GM04503 (cell line): Measurements from ENCODE around the gene TMC8.
"Not testable (repeated sequence)": the region's sequence is repeated elsewhere in the genome, so short reads cannot be mapped to it uniquely, and the experiment has no call there.

Source experiments
- DNase-seq: peaks from one replicate; pipeline ENCODE4 v3.0.0-alpha.2; 2012; ENCODE audit warnings: low read depth

The TMC8 gene

DNA sequence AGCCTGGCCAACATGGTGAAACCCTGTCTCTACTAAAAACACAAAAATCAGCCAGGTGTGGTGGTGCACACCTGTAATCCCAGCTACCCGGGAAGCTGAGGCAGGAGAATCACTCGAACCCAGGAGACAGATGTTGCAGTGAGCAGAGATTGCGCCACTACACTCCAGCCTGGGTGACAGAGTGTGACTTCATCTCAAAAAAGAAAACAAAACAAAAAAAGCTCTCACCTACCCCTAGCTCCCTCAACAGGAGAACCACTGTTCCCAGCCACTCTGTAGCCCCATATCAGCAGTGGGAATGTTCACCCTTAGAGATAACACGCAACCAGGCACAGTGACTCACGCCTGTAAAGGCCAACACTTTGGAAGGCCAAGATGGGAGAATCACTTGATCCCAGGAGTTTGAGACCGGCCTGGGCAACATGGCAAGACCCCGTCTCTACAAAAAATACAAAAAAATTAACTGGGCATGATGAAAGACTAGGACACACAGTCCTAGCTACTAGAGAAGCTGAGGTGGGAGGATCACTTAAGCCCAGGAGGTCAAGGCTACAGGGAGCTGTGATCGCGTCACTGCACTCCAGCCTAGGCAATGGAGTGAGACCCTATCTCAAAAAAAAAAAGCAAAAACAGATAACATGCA lies 5.4 kb downstream of the TMC8 start:
- no peak for DNase-seq

DNA sequence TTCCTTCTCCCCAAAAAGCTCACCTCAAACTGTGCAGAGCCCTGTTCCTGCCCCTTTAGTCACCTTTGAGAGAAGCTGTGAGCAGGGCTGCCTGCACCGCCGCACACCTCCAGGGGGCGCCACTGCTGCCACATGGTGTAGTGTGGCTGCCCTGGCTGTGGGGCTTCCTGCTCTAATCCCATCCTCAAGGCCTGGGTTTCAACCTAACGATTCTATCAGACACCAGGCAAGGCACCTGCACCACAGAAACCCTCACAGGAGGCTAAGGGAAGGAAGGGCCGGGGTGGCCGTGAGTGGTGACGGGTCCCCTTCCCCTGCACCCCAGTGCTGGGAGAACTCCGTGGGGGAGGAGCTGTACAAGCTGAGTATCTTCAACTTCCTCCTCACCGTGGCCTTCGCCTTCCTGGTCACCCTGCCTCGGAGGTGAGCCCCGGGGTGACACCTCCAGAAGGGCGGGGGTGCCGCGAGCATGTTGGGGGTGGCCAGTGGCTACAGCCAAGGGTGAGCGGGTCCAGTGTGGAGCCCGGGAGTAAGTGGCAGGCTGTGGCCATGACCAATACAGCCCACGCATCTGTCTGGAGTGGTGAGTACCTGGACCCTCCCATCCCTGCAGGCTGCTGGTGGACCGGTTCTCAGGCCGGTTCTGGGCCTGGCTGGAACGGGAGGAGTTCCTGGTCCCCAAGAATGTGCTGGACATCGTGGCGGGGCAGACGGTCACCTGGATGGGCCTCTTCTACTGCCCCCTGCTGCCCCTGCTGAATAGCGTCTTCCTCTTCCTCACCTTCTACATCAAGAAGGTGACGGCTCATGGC lies 7.0 kb downstream of the TMC8 start:
- no peak for DNase-seq

DNA sequence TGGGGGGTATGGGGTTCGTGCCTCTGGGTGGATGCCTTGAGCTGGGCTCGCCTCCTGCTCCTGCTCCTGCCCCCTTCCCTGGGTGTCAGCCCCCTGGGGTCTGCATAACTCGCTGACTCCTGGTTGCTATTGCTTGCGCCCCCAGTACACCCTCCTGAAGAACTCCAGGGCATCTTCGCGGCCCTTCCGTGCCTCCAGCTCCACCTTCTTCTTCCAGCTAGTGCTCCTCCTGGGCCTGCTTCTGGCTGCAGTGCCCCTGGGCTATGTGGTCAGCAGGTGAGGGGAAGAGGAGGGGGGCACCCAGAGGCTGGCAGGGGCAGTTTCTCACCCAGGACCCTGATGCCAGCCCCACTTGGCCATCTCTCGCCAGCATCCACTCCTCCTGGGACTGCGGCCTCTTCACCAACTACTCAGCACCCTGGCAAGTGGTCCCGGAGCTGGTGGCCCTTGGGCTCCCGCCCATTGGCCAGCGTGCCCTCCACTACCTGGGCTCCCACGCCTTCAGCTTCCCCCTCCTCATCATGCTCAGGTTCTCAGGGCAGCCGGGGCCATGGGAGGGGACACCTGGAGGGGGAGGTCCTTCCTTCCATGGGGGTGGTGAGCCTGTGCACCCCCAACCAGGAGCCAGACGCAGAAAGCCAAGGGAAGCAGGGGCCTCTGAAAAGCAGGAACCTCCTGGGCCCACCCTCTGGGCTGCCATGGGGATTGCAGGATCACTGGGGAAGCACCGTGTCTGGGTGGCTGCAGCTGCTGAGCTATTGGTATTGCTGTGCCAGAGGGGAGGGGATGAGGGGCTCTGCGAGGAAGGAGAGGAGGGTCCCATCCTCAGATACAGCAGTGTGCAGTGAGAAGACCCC lies 7.9 kb downstream of the TMC8 start:
- DNase-seq = no peak

DNA sequence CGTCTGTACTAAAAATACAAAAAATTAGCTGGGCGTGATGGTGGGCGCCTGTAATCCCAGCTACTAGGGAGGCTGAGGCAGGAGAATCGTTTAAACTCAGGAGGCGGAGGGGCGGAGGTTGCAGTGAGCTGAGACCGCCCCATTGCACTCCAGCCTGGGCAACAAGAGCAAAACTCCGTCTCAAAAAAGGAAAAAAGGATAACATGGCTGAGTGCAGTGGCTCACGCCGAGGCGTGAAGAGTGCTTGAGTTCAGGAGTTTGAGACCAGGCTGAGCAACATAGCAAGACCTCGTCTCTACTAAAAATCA lies 9.2 kb downstream of the TMC8 start:
- DNase-seq = not testable (repeated sequence)

DNA sequence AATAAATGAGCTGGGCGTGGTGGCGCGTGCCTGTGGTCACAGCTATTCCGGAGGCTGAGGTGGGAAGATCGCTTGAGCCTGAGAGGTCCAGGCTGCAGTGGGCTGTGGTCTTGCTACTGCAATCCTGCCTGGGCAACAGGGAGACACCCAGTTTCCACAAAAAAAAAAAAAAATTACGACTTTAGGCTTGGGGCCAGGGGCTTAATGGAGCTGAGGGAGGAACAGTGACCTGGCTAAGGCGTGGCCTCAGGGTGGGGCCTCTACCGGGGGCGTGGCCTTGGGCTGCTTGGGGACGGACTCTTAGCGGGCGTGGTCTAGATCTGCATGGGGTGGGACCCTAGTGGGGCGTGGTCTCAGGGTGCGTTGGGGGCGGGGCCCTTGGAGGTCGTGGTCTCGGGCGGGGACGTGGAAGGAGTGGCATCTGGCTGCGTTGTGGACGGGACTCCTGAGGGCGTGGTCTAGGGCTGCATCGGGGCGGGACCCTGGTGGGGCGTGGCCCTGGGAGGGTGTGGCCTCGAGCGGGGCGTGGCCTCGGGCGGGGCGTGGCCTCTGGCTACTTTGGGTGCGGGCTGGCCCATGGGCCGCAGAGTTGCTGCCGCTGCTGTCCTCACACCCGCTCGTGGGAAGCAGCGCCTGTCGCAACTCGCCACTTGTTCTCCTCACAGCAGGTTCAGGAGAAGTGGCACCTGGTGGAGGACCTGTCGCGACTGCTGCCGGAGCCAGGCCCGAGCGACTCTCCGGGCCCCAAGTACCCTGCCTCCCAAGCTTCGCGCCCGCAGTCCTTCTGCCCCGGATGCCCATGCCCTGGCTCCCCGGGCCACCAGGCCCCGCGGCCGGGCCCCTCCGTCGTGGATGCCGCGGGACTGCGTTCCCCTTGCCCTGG lies 9.8 kb downstream of the TMC8 start:
- DNase-seq = peak; percentile 6

DNA sequence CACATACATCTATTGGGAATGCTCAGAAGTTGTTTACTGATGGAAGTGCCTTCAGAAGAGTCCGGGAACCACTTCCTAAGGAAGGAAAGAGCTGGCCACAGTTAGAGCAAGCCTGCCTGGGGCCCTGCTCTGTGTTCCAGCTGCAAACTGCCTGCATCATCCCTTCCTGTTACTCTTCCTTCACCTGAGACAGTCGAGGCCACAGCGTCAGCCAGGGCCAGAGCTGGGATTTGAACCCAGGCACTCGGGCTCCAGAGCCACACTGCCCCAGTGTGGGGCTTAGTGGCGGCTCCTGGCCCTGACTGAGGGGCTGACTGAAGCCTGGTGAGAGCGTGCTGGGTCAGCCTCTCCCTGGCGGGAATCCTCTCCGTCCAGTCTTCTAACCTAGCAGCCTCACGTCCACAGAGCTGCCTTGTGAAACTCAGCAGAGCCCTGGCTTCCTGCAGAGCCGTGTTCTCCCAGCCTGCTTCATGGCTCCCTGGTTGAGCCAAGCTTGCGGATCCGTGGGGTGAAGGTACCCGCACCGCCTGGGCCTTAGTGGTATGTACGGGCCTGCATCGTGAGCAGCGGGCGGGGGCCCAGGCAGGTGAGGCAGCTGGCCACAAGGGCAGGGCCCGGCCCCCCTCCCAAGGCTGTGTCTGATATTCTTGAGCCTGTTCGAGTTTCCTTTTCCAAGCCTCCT lies 11.0 kb downstream of the TMC8 start:
- DNase-seq = no peak

DNA sequence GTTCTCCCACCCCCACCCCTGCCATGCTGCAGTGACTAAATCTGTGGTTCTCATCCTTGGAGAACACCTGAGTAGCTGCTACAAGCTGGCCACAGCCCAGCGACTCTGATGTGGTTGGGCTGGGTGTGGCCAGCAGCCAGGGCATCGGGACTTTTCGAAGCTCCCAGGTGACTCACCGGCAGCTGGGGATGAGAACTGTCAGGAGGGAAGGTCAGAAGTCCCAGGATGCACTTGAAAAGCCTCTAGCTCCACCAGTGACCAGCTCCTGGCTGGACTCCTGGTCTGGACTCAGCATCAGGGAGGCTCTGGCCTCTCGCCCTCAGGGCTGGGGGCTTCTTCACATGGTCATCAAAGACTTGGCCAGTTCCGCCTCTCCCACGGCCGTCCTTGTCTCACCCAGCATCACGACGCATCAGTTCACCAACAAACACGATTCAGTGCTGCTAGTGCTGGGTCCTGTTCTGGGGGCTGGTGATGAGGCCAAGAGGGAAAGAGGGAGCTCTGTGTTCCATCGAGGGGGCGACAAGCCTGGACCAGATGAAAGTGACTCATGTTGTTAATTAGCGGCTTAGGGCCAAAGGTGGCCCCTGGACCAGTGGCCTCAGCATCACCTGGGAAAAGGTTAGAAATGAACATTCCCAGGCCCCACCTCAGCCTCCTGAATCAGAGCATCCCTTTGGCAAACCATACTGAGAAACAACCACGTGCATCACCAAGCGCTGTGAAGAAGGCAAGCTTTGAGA lies 11.7 kb downstream of the TMC8 start:
- DNase-seq = no peak

DNA sequence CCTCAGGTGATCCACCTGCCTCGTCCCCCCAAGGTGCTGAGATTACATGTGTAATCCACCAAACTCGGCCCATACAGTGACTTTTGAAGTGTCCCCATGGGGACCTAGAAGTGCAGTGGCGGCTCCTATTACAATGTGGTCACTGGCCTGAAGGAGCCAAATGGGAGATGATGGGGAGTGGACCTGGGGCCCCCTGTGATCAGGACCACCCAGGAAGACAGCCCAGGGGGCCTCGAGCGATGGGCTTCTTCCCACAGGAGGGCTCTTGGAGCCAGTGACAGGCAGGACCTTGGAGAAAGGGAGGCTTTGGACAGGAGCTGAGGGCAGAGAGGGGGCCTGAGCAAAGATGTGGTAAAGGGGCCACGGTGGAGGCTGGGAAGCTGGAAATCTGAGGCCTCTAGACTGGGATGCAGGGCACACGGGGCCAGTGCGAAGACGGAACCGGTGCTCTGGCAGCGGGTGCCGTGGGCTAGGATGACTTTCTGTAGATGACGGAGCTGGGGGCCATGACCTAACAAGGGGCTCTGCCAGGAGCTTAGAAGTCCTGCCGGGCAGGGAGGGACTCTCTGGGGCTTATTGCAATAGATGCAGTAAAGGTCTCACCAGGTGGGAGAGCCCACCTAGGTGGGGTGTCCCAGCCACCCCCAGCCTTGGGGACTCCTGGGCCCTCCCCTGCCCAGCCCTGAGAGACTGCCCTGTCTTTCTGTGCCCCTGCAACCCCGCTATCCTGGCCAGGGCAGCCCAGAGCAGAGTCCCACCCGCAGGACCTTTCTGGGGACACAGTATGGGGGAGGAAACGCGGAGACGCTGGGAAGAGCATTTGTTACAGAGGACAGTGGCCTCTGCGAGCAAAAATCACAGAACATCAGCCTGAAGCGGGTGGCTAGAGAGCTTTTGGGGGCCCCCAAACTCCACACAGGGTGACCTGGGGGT lies 12.9 kb downstream of the TMC8 start:
- no peak for DNase-seq

DNA sequence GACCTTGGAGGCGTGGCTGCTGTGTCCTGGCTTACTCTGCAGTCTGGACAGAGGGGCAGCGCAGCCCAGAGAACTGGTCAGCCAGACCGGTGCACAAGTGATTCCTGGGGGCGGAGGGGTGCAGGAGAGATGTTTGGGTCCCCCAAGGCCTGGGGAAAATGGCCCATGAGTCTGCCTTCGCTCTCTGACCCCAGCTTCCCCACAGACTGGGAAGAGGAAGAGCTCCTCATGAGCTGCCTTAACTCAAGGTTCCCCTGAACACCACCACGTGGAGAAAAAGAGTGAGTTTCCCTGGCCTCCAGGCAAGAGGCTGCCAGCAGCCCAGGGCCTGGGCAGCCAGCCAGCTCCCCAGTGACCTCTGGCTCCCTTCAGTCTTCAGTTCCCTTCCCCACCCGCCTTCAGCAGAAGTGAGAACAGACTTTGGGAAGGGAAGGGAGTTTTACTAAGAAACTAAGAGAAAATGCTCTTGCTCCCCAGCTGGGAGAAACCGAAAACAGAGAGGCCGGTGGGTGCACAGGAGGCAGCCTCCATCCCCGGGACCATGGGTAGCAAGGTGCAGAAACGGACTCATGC lies 13.7 kb downstream of the TMC8 start:
- peak; percentile 14 for DNase-seq

DNA sequence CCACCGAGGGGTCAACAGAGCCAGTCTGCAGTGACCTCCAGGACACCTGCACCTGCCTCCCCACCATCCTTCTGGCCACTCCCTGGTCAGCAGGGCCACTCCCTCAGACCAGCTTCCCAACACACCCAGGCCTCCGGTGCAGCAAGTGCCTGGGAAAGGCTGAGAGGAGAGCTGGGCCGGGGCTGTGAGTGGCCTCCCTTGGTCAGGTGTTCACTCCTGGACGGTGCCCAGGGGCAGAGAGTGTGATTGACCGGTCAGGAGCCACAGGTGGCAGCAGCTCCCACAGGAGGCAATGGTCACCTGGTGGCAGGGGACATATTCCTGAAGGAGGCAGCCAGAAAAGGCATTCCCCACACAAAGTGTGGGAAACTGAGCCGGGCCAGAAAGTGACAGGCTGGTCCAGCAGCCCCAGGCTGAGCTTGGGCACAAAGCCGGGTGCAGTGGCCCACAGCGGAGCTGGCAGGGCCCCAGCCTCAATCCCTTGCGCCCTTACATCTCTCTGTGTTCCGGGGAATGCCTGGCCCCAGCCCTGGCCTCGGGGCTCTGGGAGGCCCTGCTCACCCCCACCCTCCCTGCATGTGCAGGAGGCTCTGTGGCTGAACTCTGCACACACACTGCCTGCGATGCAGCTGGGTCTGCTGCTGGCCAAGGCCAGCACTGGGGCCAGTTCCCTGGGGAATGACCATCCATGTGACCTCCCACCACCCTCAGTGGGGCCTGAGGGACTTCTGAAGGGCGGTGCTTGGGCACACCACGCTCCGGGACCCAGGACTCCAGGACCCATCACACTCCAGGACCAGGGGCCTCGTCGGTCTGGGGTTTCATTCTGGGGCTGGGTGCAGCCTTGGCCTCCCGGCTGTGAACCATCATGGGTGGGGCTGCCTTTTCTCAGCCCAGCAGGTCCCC lies 14.4 kb downstream of the TMC8 start:
- DNase-seq = no peak

DNA sequence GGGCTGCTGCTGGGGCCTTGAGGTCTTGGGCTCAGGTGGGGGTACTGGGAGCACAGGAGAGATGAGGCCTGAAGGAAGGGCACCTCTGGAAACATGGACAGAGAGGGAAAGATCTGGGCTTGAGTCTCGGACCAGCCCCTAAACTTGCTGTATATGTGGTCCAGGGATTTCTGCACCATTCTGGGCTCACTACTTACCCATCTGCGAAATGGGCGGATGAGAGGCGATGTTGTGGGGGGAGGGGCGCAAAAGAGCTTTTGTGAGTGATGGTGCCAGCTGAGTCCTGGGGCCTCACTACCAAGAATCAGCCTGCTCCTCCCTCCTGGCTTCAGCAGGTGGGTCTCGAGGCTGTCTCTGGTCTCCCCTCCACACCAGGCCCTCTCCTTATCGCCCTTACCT lies 15.9 kb downstream of the TMC8 start:
- no peak for DNase-seq

DNA sequence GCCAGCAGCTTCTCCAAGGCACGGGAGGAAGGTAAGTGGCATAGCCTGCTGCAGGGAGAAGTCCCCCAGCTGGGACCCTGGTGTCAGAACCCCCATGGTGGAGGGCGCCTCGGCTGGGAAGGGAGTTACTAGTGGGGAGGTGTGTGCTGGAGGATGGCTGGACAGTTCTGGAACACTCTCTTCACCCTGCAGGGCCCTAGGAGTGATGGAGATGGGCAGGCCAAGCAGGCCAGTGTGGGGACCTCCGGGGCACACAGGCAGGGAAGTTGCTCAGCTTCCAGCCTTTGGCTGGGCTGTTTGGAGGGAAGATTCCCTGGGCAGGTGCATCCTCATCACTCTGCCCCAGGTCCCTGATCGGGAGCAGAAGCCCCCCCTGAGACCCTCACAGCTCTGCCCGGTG lies 16.3 kb downstream of the TMC8 start:
- no peak for DNase-seq

DNA sequence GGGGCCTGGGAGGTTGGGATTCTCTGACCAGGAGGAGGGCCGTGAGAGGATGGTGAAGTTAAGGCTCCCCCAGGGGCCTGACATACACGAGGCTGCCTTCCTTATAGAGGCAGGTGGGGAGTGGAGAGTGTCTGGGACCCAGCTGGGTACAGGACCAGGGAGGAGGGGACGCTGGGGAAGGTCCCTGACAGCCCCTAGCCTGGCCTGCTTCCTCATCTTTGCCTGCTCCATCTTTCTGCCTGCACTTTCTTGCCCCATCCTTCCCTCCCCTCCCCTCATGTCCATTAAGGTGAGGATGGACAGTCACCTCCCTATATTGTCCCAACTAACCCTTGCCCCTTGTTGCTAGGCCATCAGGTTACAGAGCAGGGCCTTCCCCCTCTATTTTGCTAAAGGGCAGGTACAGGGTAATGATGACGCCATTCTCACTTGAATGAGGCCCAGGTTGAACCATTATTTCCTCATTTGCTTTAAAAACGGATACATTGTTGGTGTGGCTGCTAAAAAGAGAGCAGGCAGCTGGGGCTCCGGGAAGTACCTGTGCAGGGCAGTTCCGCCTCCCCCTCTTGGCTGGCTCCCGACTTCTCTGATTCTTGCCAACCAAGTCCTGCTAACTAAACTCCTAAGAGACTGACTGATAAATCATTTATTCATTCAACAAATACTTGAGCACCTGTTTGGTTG lies 16.9 kb downstream of the TMC8 start:
- no peak for DNase-seq

DNA sequence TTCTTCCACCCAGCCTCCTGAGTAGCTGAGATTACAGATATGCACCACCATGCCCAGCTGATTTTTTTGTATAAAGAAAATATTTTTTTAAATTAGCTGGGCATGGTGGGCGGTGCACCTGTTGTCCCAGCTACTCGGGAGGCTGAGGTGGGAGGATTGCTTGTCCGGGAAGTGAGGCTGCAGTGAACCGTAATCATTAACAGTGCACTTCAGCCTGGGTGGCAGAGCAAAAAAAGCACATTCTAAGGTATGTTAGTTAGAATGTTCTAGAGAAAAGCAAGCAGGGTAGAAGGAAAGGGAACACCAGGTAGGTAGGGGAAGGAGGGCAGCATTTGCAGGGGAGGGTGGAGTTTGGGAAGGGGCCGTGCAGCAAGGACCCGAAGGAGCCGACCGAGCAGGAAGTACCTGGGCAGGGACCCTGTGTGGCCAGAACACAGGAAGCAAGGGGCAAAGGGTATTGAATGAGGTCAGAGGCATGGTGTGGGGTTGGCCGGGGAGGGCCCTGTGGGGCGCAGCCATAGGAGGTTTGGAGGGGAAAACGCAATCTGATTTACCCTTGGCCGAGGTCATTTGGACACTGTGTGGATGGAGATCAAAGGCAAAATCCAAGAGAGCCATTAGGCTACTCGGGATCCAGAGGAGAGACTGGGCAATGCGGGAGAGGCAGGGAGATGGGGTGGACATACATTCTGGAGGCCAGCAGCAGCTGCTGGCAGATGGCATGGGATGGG lies 17.9 kb downstream of the TMC8 start:
- no peak for DNase-seq

DNA sequence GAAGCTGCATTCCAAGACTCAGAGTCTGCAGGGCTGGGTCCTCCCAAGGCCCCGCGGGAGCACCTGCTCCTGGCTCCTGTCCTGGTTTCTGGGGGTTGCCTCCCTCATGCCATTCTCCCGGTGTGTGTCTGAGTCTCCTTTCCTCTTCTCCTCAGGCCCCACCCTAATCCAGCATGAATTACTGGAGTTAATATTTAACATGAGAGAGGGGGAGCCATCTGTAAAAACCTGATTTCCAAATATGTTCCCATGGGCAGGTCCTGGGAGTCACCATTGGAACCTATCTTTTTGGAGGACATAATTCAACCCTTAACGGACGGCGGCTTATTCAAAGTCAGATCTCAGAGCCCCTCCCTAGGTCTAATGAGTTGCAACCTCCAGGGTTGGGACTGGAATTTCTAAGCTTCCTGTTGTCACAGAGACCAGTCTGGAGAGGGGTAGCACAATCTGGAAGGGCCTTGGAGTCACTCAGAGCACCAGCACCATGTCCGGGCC lies 21.0 kb downstream of the TMC8 start:
- no peak for DNase-seq

DNA sequence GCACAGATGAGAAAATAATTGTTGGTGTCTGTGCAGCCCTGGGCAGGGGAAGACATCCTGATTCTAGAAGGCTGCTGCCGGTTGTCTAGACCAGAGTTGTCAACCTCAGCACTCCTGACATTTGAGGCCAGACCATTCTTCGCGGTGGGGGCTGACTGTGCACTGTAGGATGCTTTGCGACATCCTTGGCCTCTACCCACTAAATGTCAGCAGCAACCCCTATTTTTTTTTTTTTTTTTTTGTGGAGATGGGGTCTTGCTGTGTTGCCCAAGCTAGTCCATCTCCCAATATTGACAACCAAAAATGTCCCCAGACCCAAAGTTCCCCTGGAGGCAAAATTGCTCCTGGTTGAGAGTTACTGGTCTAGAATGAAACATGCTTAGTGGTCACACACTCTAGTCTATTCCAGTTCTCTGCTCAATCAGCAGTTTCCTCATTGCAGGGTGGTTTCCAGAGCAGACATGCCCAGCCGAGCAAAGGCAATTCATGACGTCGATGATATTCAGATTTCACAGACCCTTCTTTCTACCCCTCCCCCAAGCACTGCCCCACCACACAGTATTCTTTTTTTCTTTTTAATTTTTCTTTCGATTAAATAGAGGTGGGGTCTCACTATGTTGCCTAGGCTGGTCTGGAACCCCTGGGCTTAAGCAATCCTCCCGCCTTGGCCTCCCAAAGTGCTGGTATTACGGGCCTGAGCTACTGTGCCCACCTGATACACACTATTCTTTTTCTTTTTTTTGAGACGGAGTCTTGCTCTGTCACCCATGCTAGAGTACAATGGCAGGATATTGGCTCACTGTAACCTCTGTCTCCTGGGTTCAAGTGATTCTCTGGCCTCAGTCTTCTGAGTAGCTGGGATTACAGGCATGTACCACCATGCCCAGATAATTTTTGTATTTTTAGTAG lies 24.6 kb downstream of the TMC8 start:
- no peak for DNase-seq
